Measurements from ENCODE around the gene DNASE1L3. TPM values are rescaled to one million over a fixed set of nuclear protein-coding genes. Genes with fewer than 3 reads are reported as not detected.

Gene DNASE1L3
- total RNA-seq, 4 donors from 2014 or later: 0.80 to 2.9 (median 2.2) TPM; not detected in 1

DNA sequence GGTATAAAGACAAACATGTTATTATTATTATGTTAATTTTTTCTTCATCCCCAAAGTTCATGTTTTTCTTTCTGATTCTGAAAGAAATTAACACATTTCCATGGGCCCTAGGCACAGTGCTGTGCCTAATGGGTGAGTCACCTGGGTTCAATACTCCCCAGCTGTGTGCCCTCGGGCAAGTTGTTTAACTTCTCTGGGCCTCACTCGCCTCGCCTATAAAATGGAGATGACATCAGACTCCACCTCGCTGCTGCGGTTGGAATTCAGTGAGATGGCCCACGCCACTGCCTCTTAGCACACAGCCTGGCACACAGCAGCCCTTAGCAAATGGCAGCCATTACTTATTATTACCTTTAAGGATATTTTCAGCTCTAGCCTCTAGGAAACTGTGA, 22.6 kb downstream of the DNASE1L3 start:
- TF ChIP-seq, protein P1, sequence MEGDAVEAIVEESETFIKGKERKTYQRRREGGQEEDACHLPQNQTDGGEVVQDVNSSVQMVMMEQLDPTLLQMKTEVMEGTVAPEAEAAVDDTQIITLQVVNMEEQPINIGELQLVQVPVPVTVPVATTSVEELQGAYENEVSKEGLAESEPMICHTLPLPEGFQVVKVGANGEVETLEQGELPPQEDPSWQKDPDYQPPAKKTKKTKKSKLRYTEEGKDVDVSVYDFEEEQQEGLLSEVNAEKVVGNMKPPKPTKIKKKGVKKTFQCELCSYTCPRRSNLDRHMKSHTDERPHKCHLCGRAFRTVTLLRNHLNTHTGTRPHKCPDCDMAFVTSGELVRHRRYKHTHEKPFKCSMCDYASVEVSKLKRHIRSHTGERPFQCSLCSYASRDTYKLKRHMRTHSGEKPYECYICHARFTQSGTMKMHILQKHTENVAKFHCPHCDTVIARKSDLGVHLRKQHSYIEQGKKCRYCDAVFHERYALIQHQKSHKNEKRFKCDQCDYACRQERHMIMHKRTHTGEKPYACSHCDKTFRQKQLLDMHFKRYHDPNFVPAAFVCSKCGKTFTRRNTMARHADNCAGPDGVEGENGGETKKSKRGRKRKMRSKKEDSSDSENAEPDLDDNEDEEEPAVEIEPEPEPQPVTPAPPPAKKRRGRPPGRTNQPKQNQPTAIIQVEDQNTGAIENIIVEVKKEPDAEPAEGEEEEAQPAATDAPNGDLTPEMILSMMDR (IDR thresholded peaks at IDR 0.05): no peak
- TF ChIP-seq EP300 (IDR thresholded peaks at IDR 0.05): no peak
- TF ChIP-seq POLR2A (IDR thresholded peaks at IDR 0.05; ENCODE audit: low read depth): no peak
- no peak for TF ChIP-seq POLR2AphosphoS5 (IDR thresholded peaks at IDR 0.05)
- intact Hi-C loops (cut with DNase I): loop anchor here (2.0 to 10.0 kb wide), 3 partner anchors 115 to 347 kb away; partner anchors contain the start of gene ACOX2
- no peaks in the 10 kb centered on the region for H3K9me3 ChIP-seq
- no peaks in the 10 kb centered on the region for H3K27me3 ChIP-seq
- H3K36me3 ChIP-seq: no peaks in the 10 kb centered on the region
- 82% methylated on average over 6 of the region's 6 CpGs for WGBS
- H3K4me1 ChIP-seq: peaks cover 0 to 13% (median 3%) of the 10 kb centered on the region in 4 donors
- H3K4me3 ChIP-seq: no peak overlapping the region
- no peak overlapping the region for H3K27ac ChIP-seq (replicated peaks in 1 of 4)
- DNase-seq (ENCODE audit: extremely low spot score): no peak

DNA sequence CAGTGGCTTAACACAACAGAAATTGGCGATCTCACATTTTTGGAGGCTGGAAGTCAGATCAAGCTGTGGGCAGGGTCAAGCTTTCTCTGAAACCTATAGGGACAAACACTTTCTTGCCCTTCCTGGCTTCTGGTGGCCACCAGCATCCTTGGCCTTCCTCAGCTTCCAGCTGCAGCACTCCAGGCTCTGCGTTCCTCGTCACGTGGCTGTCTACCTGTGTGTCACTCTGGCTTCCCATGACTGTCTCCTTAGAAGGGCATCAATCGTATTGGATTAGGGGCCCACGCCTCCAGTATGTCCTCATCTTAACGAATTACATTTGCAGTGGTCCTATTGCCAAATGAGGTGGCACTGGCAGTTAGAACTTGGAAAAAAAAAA, 25.8 kb downstream of the DNASE1L3 start:
- Histone ChIP-seq H3K27me3 (no peaks in the 10 kb centered on the region), H3K4me3 (no peak overlapping the region), H3K27ac (replicated peaks in 1 of 4) (no peak overlapping the region), H3K9me3 (no peaks in the 10 kb centered on the region), H3K4me1 (peaks cover 0 to 13% (median 3%) of the 10 kb centered on the region in 4 donors), H3K36me3 (no peaks in the 10 kb centered on the region)
- WGBS: 85% methylated on average over 7 of the region's 7 CpGs
- TF ChIP-seq, protein P1 (IDR thresholded peaks at IDR 0.05): no peak
- intact Hi-C loops (cut with DNase I): loop anchor here (10.0 kb wide), 2 partner anchors 230 to 350 kb away; partner anchors contain the start of gene ACOX2
- no peak for DNase-seq (ENCODE audit: extremely low spot score)

GRCh38 chr3:58184309-58184981, 26.3 kb downstream of the DNASE1L3 start:
- Histone ChIP-seq H3K4me1 (peaks cover 0 to 12% (median 3%) of the 10 kb centered on the region in 4 donors), H3K4me3 (no peak overlapping the region), H3K9me3 (no peaks in the 10 kb centered on the region), H3K27me3 (no peaks in the 10 kb centered on the region), H3K27ac (replicated peaks in 1 of 4) (no peak overlapping the region), H3K36me3 (no peaks in the 10 kb centered on the region)
- no peak for DNase-seq (ENCODE audit: extremely low spot score)
- WGBS: 87% methylated on average over 9 of the region's 11 CpGs
- TF ChIP-seq EP300 (IDR thresholded peaks at IDR 0.05) (no peak), POLR2AphosphoS5 (IDR thresholded peaks at IDR 0.05) (no peak), POLR2A (IDR thresholded peaks at IDR 0.05; ENCODE audit: low read depth) (no peak)
- TF ChIP-seq, protein P1 (IDR thresholded peaks at IDR 0.05): no peak
- intact Hi-C loops (cut with DNase I): loop anchor here (10.0 kb wide), 2 partner anchors 230 to 350 kb away; partner anchors contain the start of gene ACOX2

DNA sequence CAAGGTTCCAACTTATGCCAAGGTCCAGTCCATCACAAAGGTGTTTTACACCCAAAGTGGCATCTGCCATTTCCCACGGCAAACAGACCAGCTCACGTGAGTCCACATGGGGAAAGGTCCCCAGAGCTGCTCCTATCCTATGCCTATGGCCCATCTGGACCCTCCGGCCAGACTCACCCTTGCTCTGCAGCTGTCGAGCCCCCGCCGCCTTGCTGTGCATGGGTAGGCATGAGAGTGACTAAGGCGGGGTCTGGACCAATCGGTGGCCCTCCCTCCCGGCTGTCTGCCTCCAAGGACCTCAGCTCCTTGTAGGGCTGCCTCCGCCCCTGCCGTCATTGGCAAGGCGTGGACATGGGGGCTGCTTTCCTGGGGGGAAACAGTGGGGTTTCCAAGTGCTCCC, 26.9 kb downstream of the DNASE1L3 start:
- intact Hi-C loops (cut with DNase I): loop anchor here (10.0 kb wide), 2 partner anchors 231 to 351 kb away; partner anchors contain the start of gene ACOX2

More for the DNA sequence above, 26.9 kb downstream of the DNASE1L3 start:
- Histone ChIP-seq H3K9me3 (no peaks in the 10 kb centered on the region), H3K36me3 (no peaks in the 10 kb centered on the region), H3K27me3 (no peaks in the 10 kb centered on the region), H3K27ac (replicated peaks in 1 of 4) (no peak overlapping the region), H3K4me1 (peaks cover under 1 to 7% (median 2%) of the 10 kb centered on the region in 4 donors), H3K4me3 (no peak overlapping the region)
- TF ChIP-seq, protein P1 (IDR thresholded peaks at IDR 0.05): no peak
- no peak for TF ChIP-seq POLR2AphosphoS5 (IDR thresholded peaks at IDR 0.05)
- TF ChIP-seq EP300 (IDR thresholded peaks at IDR 0.05): no peak
- no peak for TF ChIP-seq POLR2A (IDR thresholded peaks at IDR 0.05; ENCODE audit: low read depth)
- WGBS: 80% methylated on average over 10 of the region's 12 CpGs
- no peak for DNase-seq (ENCODE audit: extremely low spot score)

Measured in esophagus muscularis mucosa (tissue), 4 donors.